ENCODE results near the gene DMRTC2.

The DMRTC2 gene

GRCh38 chr19:41892173-41892902 lies 47.5 kb downstream of the DMRTC2 start:
- no peak for DNase-seq

DNA sequence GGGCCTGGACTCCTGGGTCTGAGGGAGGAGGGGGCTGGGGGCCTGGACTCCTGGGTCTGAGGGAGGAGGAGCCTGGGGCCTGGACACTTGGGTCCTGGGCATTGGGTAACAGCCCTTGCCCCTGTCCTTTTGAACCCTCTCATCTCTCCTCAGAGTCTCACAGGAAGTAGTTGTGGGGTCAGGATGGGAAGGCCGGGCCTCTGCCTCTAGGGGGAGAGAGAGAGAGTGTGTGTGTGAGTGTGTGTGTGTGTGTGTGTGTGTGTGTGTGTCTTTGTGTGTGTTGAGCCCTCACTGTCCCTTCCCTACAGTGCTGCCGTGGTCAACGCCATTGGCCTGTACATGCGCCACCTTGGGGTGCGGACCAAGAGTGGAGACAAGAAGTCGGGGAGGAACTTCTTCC lies 49.1 kb downstream of the DMRTC2 start:
- no peak for DNase-seq

DNA sequence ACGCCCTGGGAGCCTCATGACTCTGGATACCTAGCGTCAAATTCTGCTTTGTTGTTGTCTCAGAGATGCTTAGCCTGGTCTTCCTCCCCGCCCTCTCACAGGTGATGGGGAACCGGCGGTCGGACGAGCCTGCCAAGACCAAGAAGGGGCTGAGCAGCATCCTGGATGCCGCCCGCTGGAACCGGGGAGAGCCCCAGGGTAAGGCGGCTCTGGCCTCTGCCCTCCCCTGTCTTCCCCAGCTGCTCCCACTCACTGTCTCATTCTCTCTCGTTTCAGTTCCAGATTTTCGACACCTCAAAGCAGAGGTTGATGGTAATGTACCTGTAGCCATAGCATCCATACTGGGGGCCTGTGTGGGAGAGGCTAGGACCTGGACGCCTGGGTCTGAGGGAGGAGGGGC lies 49.5 kb downstream of the DMRTC2 start:
- no peak for DNase-seq

- no peak for DNase-seq
Observed at GRCh38 chr19:41895745-41896580, 51.1 kb downstream of the DMRTC2 start.

DNA sequence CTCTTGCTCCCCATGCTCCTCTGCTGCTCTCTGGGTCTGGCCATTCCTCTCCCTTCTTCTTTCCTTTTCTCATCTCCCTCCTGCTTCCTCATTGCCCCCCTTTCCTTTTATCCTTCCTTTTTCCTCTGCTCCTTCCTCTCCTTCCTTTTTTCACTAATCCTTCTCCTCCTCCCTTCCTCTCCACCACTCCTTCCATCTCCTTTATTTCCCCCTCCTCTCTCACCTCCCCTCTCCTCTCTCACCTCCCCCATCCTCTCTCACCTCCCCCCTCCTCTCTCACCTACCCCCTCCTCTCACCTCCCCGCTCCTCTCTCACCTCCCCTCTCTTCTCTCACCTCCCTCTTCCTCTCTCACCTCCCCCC lies 51.7 kb downstream of the DMRTC2 start:
- DNase-seq: no peak

GRCh38 chr19:41897181-41897580 lies 52.3 kb downstream of the DMRTC2 start:
- DNase-seq: no peak

- no peak for DNase-seq
Observed at GRCh38 chr19:41897820-41898219, 53.0 kb downstream of the DMRTC2 start.

- DNase-seq: no peak
Observed at GRCh38 chr19:41898235-41898634, 53.4 kb downstream of the DMRTC2 start.
